Transverse colon (tissue), 4 donors: ENCODE data around the gene ZCCHC13.

Experiments used
- EP300 ChIP-seq: sonication (generic); formaldehyde crosslinking; IDR thresholded peaks from one replicate; pipeline ENCODE4 v1.6.1; 2017; ENCODE audit warnings: antibody characterized with exemption, low read depth
- POLR2A ChIP-seq: fragments of 450-650 bp; IDR thresholded peaks from one replicate; pipeline ENCODE4 v1.6.1; 2016; ENCODE audit warnings: antibody characterized with exemption, mild to moderate bottlenecking, moderate library complexity
- POLR2AphosphoS5 ChIP-seq, 3 donors: sonication (generic); formaldehyde crosslinking; IDR thresholded peaks; one replicate each; pipeline ENCODE4 v1.6.1; 2016; ENCODE audit warnings: antibody characterized with exemption in 3 of 3
- TF ChIP-seq, protein P1 (sequence below), 5 experiments: fragments of 200-600 bp in 3 of 5; fragments of 450-650 bp in 2 of 5; sonication (generic) in 3 of 5; IDR thresholded peaks; 1 replicate in 2 of 5; 2 replicates in 3 of 5; pipeline ENCODE4 v1.5.1; 2016 to 2017; ENCODE audit warnings: antibody characterized with exemption in 5 of 5, inconsistent platforms in 3 of 5, mild to moderate bottlenecking in 2 of 5, moderate library complexity in 1 of 5

DNA sequence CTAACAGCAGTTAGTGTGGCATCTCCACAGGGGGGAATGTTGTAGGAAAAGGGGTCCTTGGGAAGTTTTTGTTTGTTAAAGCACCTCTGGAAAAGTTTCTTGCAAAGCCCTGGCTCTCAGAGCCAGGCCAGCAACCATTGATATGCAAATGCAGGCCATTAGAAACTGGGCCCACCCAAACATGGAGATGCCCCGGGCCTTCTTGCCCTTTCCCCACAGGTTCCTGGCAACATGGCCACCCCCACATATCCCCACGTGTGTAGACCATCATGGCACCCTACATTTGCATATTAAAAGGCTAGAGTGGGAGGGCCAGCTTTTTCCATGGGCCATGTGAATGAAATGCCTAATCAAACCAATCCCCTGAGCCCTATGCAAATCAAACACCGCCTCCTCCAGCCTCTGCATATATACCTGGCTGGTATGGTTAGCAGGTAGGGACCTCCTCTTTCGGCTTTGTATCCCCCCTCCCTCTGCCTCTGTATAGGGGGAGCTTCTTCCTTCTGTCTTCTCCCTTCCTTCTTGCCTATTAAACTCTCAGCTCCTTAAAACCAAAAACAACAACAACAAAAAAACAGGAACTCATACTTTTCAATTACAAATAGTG is 44.0 kb upstream of the ZCCHC13 start:
- TF ChIP-seq, protein P1, sequence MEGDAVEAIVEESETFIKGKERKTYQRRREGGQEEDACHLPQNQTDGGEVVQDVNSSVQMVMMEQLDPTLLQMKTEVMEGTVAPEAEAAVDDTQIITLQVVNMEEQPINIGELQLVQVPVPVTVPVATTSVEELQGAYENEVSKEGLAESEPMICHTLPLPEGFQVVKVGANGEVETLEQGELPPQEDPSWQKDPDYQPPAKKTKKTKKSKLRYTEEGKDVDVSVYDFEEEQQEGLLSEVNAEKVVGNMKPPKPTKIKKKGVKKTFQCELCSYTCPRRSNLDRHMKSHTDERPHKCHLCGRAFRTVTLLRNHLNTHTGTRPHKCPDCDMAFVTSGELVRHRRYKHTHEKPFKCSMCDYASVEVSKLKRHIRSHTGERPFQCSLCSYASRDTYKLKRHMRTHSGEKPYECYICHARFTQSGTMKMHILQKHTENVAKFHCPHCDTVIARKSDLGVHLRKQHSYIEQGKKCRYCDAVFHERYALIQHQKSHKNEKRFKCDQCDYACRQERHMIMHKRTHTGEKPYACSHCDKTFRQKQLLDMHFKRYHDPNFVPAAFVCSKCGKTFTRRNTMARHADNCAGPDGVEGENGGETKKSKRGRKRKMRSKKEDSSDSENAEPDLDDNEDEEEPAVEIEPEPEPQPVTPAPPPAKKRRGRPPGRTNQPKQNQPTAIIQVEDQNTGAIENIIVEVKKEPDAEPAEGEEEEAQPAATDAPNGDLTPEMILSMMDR (IDR thresholded peaks at IDR 0.05), result no peak
- no peak for TF ChIP-seq POLR2A
- no peak for TF ChIP-seq POLR2AphosphoS5 (IDR thresholded peaks at IDR 0.05)
- TF ChIP-seq EP300, result no peak
